ENCODE results near the gene NGEF. TPM values are rescaled to one million over a fixed set of nuclear protein-coding genes. Genes with fewer than 3 reads are reported as not detected.

The NGEF gene
- polyA plus RNA-seq, 1 experiment = 0.10 TPM

- no peak for DNase-seq (ENCODE audit: low read depth, low spot score)
- POLR2A ChIA-PET = no interaction called here
- Histone ChIP-seq H3K9me3 (ENCODE audit: control insufficient read depth, insufficient read depth, low read length) (no peaks in the 10 kb centered on the region), H3K27me3 (ENCODE audit: control insufficient read depth, insufficient read depth, low read length) (no peaks in the 10 kb centered on the region), H3K27ac (ENCODE audit: low read depth, low read length) (no peak overlapping the region), H3K4me3 (ENCODE audit: low read depth, low read length) (no peak overlapping the region)
- CTCF ChIA-PET = interaction anchor here (0.6 to 1.6 kb wide), 2 partner anchors 218 to 415 kb away, joined by 3 to 4 read pairs; no protein-coding TSS in a partner anchor
- TF ChIP-seq CTCF (IDR thresholded peaks at IDR 0.05; ENCODE audit: low read depth, low read length) = no peak
Measured at GRCh38 chr2:232835687-232836208, 177.3 kb downstream of the NGEF start.

- no peak overlapping the region for H3K27ac ChIP-seq (ENCODE audit: low read depth, low read length)
- no peak for DNase-seq (ENCODE audit: low read depth, low spot score)
- H3K9me3 ChIP-seq (ENCODE audit: control insufficient read depth, insufficient read depth, low read length) = no peaks in the 10 kb centered on the region
- TF ChIP-seq CTCF (IDR thresholded peaks at IDR 0.05; ENCODE audit: low read depth, low read length) = no peak
- no peaks in the 10 kb centered on the region for H3K27me3 ChIP-seq (ENCODE audit: control insufficient read depth, insufficient read depth, low read length)
- POLR2A ChIA-PET = no interaction called here
- CTCF ChIA-PET = no interaction called here
- H3K4me3 ChIP-seq (ENCODE audit: low read depth, low read length) = no peak overlapping the region
Measured at GRCh38 chr2:232833830-232834229, 179.2 kb downstream of the NGEF start.

GRCh38 chr2:232831496-232831895 is 181.6 kb downstream of the NGEF start:
- CTCF ChIA-PET = interaction anchor here (0.5 to 2.2 kb wide), 3 partner anchors 21 to 222 kb away, joined by 4 to 5 read pairs (median 5); no protein-coding TSS in a partner anchor
- no peak overlapping the region for H3K27ac ChIP-seq (ENCODE audit: low read depth, low read length)
- H3K4me3 ChIP-seq (ENCODE audit: low read depth, low read length) = no peak overlapping the region
- no peak for TF ChIP-seq CTCF (IDR thresholded peaks at IDR 0.05; ENCODE audit: low read depth, low read length)
- no peaks in the 10 kb centered on the region for H3K27me3 ChIP-seq (ENCODE audit: control insufficient read depth, insufficient read depth, low read length)
- DNase-seq (ENCODE audit: low read depth, low spot score) = no peak
- POLR2A ChIA-PET = no interaction called here
- H3K9me3 ChIP-seq (ENCODE audit: control insufficient read depth, insufficient read depth, low read length) = no peaks in the 10 kb centered on the region

- no peak overlapping the region for H3K4me3 ChIP-seq (ENCODE audit: low read depth, low read length)
- H3K27me3 ChIP-seq (ENCODE audit: control insufficient read depth, insufficient read depth, low read length) = no peaks in the 10 kb centered on the region
- no peak for TF ChIP-seq CTCF (IDR thresholded peaks at IDR 0.05; ENCODE audit: low read depth, low read length)
- no peaks in the 10 kb centered on the region for H3K9me3 ChIP-seq (ENCODE audit: control insufficient read depth, insufficient read depth, low read length)
- CTCF ChIA-PET = interaction anchor here (2.2 kb wide), 1 partner anchor 23 kb away, joined by 5 read pairs; no protein-coding TSS in a partner anchor
- DNase-seq (ENCODE audit: low read depth, low spot score) = no peak
- no peak overlapping the region for H3K27ac ChIP-seq (ENCODE audit: low read depth, low read length)
- POLR2A ChIA-PET = no interaction called here
Measured at GRCh38 chr2:232829988-232830387, 183.1 kb downstream of the NGEF start.

Small RNAs within 50 kb of the gene (small RNA-seq; reads per million reads assigned to genes)
- gene RF00019 (ENCODE audit: insufficient read length, low read depth) = not detected

Other genes starting within 250 kb of the NGEF start
- 0.02 TPM in 1 of 2 replicates, not detected in the other for gene KCNJ13, start 236.7 kb downstream of the NGEF start, polyA plus RNA-seq (2011; rRNA removed)
- 0.48 and 0.78 TPM in 2 replicates for gene SNORC, start 143.0 kb downstream of the NGEF start, polyA plus RNA-seq (2011; rRNA removed)
- gene NEU2, start 19.4 kb upstream of the NGEF start, polyA plus RNA-seq (2011; rRNA removed) = not detected in 2 replicates
- 0.43 and 0.84 TPM in 2 replicates for gene INPP5D, start 47.1 kb upstream of the NGEF start, polyA plus RNA-seq (2011; rRNA removed)
- 28.3 and 32.8 TPM in 2 replicates for gene ATG16L1, start 238.4 kb upstream of the NGEF start, polyA plus RNA-seq (2011; rRNA removed)

Data from AG04450 (cell line).